Measurements from ENCODE around the gene ODF4. TPM values are rescaled to one million over a fixed set of nuclear protein-coding genes. Genes with fewer than 3 reads are reported as not detected.

The ODF4 gene
- polyA plus RNA-seq, 4 donors: not detected

DNA sequence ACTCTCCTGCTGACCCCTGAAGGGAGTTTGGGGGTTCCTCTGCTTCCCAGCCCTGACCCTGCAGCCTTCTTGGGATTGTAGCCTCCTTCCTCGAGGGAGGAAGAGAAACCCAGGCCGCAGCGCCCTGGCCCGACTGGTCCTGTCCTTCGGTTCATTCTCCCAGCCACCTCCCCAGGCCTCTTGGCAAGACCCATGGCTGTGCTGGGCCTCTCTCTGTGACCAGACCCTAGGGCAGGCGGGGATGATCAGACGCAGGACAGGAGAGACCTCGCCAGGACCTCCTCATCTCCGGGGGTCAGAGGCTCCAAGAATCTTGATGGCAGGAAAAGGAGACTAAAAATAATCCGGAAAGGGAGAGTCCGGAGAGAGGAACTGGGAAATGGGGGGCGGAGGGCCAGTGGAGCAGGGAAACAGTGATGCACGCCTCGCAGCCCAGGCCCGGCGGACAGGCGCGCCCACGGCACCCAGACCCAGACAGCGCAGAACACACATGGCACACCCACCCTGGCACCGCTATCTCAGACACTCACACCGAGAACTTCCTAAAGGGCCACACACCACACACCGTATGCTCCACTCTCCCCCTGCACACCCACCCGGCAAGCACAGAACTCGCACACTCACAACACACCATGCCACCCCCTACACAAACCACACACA lies 28.4 kb upstream of the ODF4 start:
- Histone ChIP-seq H3K27ac (ENCODE audit: low read depth in 1 of 3, low read length in 2 of 3) (peak overlapping the region in 1 of 3 donors; percentile 84), H3K9me3 (ENCODE audit: control insufficient read depth in 2 of 2, insufficient read depth in 1 of 2, low read depth in 1 of 2, low read length in 1 of 2) (peaks cover 0 to 2% of the 10 kb centered on the region in 2 donors), H3K4me3 (ENCODE audit: low read depth in 1 of 3, low read length in 3 of 3) (peak overlapping the region in 1 of 3 donors; percentile 10), H3K27me3 (ENCODE audit: control insufficient read depth in 3 of 3, insufficient read depth in 3 of 3, low read length in 3 of 3) (peaks cover 6 to 66% (median 20%) of the 10 kb centered on the region in 3 donors), H3K36me3 (ENCODE audit: control insufficient read depth in 3 of 3, insufficient read depth in 2 of 3, low read depth in 1 of 3, low read length in 3 of 3) (peaks cover 0 to 2% (median 0%) of the 10 kb centered on the region in 3 donors), H3K4me1 (ENCODE audit: control insufficient read depth in 3 of 3, insufficient read depth in 2 of 3, low read depth in 1 of 3, low read length in 2 of 3) (peaks cover 0 to 14% (median 0%) of the 10 kb centered on the region in 3 donors)
- 73 to 86% (median 75%) methylated on average over 22 to 25 of the region's 25 CpGs for WGBS, 3 donors
- no peak for FAIRE-seq
- DNase-seq: no peak

DNA sequence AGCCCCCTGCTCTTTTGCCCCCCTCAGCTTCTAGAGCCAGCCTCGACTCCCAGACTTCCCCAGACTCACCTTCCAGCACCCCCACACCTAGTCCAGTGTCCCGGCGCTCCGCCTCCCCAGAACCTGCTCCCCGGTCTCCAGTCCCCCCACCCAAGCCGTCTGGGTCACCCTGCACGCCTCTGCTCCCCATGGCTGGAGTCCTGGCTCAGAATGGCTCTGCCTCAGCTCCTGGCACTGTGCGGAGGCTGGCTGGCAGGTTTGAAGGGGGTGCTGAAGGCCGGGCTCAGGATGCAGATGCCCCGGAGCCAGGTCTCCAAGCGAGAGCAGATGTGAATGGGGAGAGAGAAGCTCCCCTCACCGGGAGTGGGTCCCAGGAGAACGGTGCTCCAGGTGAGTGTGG lies 27.4 kb upstream of the ODF4 start:
- H3K9me3 ChIP-seq (ENCODE audit: control insufficient read depth in 2 of 2, insufficient read depth in 1 of 2, low read depth in 1 of 2, low read length in 1 of 2): peaks cover 0 to 2% of the 10 kb centered on the region in 2 donors
- H3K36me3 ChIP-seq (ENCODE audit: control insufficient read depth in 3 of 3, insufficient read depth in 2 of 3, low read depth in 1 of 3, low read length in 3 of 3): peaks cover 0 to 2% (median 0%) of the 10 kb centered on the region in 3 donors
- H3K27ac ChIP-seq (ENCODE audit: low read depth in 1 of 3, low read length in 2 of 3): no peak overlapping the region
- peaks cover 0 to 14% (median 0%) of the 10 kb centered on the region in 3 donors for H3K4me1 ChIP-seq (ENCODE audit: control insufficient read depth in 3 of 3, insufficient read depth in 2 of 3, low read depth in 1 of 3, low read length in 2 of 3)
- H3K27me3 ChIP-seq (ENCODE audit: control insufficient read depth in 3 of 3, insufficient read depth in 3 of 3, low read length in 3 of 3): peaks cover 6 to 75% (median 20%) of the 10 kb centered on the region in 3 donors
- no peak overlapping the region for H3K4me3 ChIP-seq (ENCODE audit: low read depth in 1 of 3, low read length in 3 of 3)
- whole genome bisulfite sequencing, 3 donors: 66 to 77% (median 69%) methylated on average over 13 of the region's 13 CpGs
- no peak for DNase-seq
- no peak for FAIRE-seq

DNA sequence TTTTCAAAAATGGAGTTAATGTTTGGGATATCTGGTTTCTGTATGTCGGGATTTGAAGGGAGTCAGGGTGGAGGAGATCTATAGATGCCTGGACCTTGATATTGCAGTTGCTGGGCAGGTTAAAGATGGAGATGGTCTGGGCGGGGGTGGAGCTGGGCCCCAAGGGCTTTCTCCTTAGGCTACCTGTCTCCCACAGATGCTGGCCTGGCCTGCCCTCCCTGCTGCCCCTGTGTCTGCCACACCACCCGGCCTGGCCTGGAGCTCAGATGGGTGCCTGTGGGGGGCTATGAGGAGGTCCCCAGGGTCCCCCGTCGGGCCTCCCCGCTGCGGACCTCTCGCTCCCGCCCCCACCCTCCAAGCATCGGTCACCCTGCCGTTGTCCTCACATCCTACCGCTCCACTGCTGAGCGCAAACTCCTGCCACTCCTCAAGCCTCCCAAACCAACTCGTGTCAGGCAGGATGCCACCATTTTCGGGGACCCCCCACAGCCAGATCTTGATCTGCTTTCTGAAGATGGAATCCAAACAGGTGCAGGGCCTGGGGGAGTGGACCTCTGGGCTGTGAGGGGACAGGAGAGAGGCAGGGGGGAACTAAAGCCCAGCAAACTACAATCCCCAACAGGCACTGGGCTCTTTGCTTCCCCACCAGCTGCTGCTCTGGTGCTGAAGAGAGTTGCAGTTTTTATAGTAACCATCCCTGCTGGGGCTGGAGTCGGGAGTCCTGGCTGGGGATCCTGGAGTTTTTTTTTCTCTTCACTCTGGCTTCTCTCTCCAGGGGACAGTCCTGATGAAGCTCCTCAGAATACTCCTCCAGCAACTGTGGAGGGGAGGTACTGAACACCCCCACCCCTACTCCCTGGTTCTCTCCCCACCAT lies 26.7 kb upstream of the ODF4 start:
- DNase-seq: no peak
- peaks cover 0 to 2% of the 10 kb centered on the region in 2 donors for H3K9me3 ChIP-seq (ENCODE audit: control insufficient read depth in 2 of 2, insufficient read depth in 1 of 2, low read depth in 1 of 2, low read length in 1 of 2)
- H3K4me3 ChIP-seq (ENCODE audit: low read depth in 1 of 3, low read length in 3 of 3): no peak overlapping the region
- 53 to 66% (median 63%) methylated on average over 16 of the region's 16 CpGs for WGBS, 3 donors
- no peak overlapping the region for H3K27ac ChIP-seq (ENCODE audit: low read depth in 1 of 3, low read length in 2 of 3)
- FAIRE-seq: no peak
- peaks cover 0 to 2% (median 0%) of the 10 kb centered on the region in 3 donors for H3K36me3 ChIP-seq (ENCODE audit: control insufficient read depth in 3 of 3, insufficient read depth in 2 of 3, low read depth in 1 of 3, low read length in 3 of 3)
- peaks cover 0 to 14% (median 0%) of the 10 kb centered on the region in 3 donors for H3K4me1 ChIP-seq (ENCODE audit: control insufficient read depth in 3 of 3, insufficient read depth in 2 of 3, low read depth in 1 of 3, low read length in 2 of 3)
- peaks cover 6 to 76% (median 20%) of the 10 kb centered on the region in 3 donors for H3K27me3 ChIP-seq (ENCODE audit: control insufficient read depth in 3 of 3, insufficient read depth in 3 of 3, low read length in 3 of 3)

DNA sequence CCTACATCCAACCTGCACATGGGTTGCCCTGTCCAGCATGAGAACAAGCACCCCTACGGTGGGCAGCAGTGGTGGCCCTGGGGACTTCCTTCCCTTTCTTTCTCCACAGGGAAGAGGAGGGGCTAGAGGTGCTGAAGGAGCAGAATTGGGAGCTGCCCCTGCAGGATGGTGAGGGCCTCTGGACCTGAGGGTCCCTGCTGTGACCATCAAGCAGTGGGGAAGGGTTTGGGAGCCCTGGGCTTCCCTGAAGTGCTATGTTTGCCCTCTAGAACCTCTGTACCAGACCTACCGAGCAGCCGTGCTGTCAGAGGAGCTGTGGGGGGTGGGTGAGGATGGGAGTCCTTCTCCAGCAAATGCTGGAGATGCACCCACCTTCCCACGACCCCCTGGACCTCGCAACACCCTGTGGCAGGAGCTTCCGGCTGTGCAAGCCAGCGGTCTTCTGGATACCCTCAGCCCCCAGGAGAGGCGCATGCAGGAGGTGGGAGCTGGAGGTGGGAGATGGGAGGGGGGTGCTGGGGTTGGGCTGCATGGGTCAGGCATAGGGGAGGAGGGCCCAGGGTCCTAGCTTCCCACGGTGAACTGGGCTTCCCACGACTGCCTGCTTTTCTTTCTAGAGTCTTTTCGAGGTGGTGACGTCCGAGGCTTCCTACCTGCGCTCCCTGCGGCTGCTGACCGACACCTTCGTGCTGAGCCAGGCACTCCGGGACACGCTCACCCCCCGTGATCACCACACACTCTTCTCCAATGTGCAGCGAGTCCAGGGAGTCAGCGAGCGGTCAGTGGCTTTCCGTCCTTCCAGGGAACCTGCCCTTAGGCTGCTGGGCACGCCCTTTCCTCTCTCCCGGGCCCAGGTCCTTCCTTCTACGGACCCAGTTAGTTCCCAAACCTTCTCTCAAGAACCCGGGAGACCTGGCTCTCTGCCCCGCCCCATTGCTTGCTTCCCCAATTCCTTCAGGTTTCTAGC lies 24.6 kb upstream of the ODF4 start:
- DNase-seq: no peak
- peaks cover 0 to 2% of the 10 kb centered on the region in 2 donors for H3K9me3 ChIP-seq (ENCODE audit: control insufficient read depth in 2 of 2, insufficient read depth in 1 of 2, low read depth in 1 of 2, low read length in 1 of 2)
- H3K27me3 ChIP-seq (ENCODE audit: control insufficient read depth in 3 of 3, insufficient read depth in 3 of 3, low read length in 3 of 3): peaks cover 6 to 80% (median 20%) of the 10 kb centered on the region in 3 donors
- 9 to 23% (median 21%) methylated on average over 26 to 29 of the region's 29 CpGs for WGBS, 3 donors
- peaks cover 0 to 2% (median 0%) of the 10 kb centered on the region in 3 donors for H3K36me3 ChIP-seq (ENCODE audit: control insufficient read depth in 3 of 3, insufficient read depth in 2 of 3, low read depth in 1 of 3, low read length in 3 of 3)
- H3K27ac ChIP-seq (ENCODE audit: low read depth in 1 of 3, low read length in 2 of 3): no peak overlapping the region
- peaks cover 0 to 14% (median 0%) of the 10 kb centered on the region in 3 donors for H3K4me1 ChIP-seq (ENCODE audit: control insufficient read depth in 3 of 3, insufficient read depth in 2 of 3, low read depth in 1 of 3, low read length in 2 of 3)
- no peak overlapping the region for H3K4me3 ChIP-seq (ENCODE audit: low read depth in 1 of 3, low read length in 3 of 3)
- no peak for FAIRE-seq

DNA sequence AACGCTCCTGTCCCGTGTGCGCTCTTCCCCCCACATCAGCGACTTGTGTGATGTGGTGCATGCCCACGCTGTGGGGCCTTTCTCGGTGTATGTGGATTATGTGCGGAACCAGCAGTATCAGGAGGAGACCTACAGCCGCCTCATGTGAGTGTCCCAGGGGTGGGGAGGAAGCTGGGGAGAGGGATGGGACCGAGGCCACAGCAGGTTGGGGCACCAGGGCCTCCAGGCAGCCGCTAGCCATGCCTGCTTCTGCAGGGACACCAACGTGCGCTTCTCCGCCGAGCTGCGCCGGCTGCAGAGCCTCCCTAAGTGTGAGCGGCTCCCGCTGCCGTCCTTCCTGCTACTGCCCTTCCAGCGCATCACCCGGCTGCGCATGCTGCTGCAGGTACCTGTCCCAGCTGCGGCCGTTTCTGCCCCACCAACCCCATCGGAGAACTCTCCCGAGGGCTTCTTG lies 23.8 kb upstream of the ODF4 start:
- peaks cover 6 to 73% (median 20%) of the 10 kb centered on the region in 3 donors for H3K27me3 ChIP-seq (ENCODE audit: control insufficient read depth in 3 of 3, insufficient read depth in 3 of 3, low read length in 3 of 3)

DNA sequence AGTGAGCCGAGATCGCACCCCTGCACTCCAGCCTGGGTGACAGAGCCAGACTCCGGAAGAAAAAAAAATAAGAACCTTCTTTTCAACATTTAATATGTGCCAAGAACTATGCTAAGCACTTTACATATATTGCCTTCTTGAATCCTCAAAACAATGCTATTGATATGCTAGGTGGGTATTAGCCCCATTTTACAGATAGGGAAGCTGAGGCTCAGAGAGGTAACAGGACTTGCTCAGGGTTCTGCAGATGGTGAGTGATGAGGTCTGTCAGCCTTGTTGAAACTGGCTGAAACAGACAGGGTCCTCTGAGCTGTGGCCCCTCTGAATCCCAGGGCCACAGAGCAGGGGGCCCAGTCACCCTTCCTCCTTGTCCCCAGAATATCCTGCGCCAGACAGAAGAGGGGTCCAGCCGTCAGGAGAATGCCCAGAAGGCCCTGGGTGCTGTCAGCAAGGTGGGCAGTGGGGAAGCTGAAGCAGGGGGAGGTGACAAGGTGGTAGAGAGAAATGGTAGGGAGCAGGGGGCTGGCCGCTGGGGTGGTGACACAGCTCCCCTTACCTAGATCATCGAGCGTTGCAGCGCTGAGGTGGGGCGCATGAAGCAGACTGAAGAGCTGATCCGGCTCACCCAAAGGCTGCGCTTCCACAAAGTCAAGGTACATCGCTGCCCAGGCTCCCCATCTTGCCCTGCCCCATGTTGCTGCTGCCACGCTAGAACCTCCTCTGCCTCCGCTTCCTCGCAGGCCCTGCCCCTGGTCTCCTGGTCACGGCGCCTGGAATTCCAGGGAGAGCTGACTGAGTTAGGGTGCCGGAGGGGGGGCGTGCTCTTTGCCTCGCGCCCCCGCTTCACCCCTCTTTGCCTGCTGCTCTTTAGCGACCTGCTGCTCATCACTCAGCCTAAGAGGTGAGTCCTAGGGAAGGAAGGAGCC lies 21.4 kb upstream of the ODF4 start:
- Histone ChIP-seq H3K27ac (ENCODE audit: low read depth in 1 of 3, low read length in 2 of 3) (no peak overlapping the region), H3K4me1 (ENCODE audit: control insufficient read depth in 3 of 3, insufficient read depth in 2 of 3, low read depth in 1 of 3, low read length in 2 of 3) (peaks cover 0 to 14% (median 0%) of the 10 kb centered on the region in 3 donors), H3K36me3 (ENCODE audit: control insufficient read depth in 3 of 3, insufficient read depth in 2 of 3, low read depth in 1 of 3, low read length in 3 of 3) (peaks cover 0 to 2% (median 0%) of the 10 kb centered on the region in 3 donors), H3K27me3 (ENCODE audit: control insufficient read depth in 3 of 3, insufficient read depth in 3 of 3, low read length in 3 of 3) (peaks cover 4 to 48% (median 13%) of the 10 kb centered on the region in 3 donors), H3K4me3 (ENCODE audit: low read depth in 1 of 3, low read length in 3 of 3) (no peak overlapping the region), H3K9me3 (ENCODE audit: control insufficient read depth in 2 of 2, insufficient read depth in 1 of 2, low read depth in 1 of 2, low read length in 1 of 2) (peaks cover 0 to 2% of the 10 kb centered on the region in 2 donors)
- 69 to 77% (median 76%) methylated on average over 24 of the region's 24 CpGs for WGBS, 3 donors
- FAIRE-seq (no peak), DNase-seq (no peak)

More for the DNA sequence above, 23.8 kb upstream of the ODF4 start:
- WGBS, 3 donors: 23 to 40% (median 40%) methylated on average over 22 to 26 of the region's 26 CpGs
- Histone ChIP-seq H3K9me3 (ENCODE audit: control insufficient read depth in 2 of 2, insufficient read depth in 1 of 2, low read depth in 1 of 2, low read length in 1 of 2) (peaks cover 0 to 2% of the 10 kb centered on the region in 2 donors), H3K27ac (ENCODE audit: low read depth in 1 of 3, low read length in 2 of 3) (no peak overlapping the region), H3K36me3 (ENCODE audit: control insufficient read depth in 3 of 3, insufficient read depth in 2 of 3, low read depth in 1 of 3, low read length in 3 of 3) (peaks cover 0 to 2% (median 0%) of the 10 kb centered on the region in 3 donors), H3K4me3 (ENCODE audit: low read depth in 1 of 3, low read length in 3 of 3) (no peak overlapping the region), H3K4me1 (ENCODE audit: control insufficient read depth in 3 of 3, insufficient read depth in 2 of 3, low read depth in 1 of 3, low read length in 2 of 3) (peaks cover 0 to 14% (median 0%) of the 10 kb centered on the region in 3 donors)
- FAIRE-seq (no peak), DNase-seq (peak in 1 of 2 donors; percentile 16)

DNA sequence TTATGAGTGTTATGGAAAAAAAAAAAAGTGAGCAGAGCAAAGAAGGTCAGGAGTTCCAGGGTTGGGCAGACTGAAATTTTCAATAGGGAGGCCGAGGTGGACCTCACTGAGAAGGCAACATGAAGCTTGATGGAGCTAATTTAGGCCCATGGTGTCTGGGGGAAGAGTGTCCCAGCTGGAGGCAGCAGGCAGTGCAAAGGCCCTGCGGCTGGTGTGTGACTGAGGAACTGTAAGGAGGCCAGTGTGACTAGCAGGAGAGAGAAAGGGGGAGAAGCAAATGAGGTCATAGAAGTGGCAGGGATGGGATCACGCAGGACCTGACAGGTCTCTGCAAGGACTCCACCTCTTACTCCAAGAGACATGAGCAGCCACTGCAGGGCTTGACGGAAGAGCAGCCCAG lies 19.4 kb upstream of the ODF4 start:
- H3K36me3 ChIP-seq (ENCODE audit: control insufficient read depth in 3 of 3, insufficient read depth in 2 of 3, low read depth in 1 of 3, low read length in 3 of 3): peaks cover 0 to 2% (median 0%) of the 10 kb centered on the region in 3 donors
- no peak overlapping the region for H3K27ac ChIP-seq (ENCODE audit: low read depth in 1 of 3, low read length in 2 of 3)
- FAIRE-seq (no peak), DNase-seq (no peak)
- no peaks in the 10 kb centered on the region for H3K9me3 ChIP-seq (ENCODE audit: control insufficient read depth in 2 of 2, insufficient read depth in 1 of 2, low read depth in 1 of 2, low read length in 1 of 2)
- WGBS, 3 donors: 78 to 88% (median 85%) methylated on average over 4 of the region's 4 CpGs
- H3K4me3 ChIP-seq (ENCODE audit: low read depth in 1 of 3, low read length in 3 of 3): no peak overlapping the region
- peaks cover 1 to 35% (median 8%) of the 10 kb centered on the region in 3 donors for H3K27me3 ChIP-seq (ENCODE audit: control insufficient read depth in 3 of 3, insufficient read depth in 3 of 3, low read length in 3 of 3)
- H3K4me1 ChIP-seq (ENCODE audit: control insufficient read depth in 3 of 3, insufficient read depth in 2 of 3, low read depth in 1 of 3, low read length in 2 of 3): peaks cover 0 to 7% (median 0%) of the 10 kb centered on the region in 3 donors

All from small intestine (tissue), 7 donors.